Loucy (cell line): ENCODE data around the gene MYT1.

Experiments used
- H2AFZ ChIP-seq: fragments of 200-600 bp; sonication (generic); 2 replicates; pipeline ENCODE4 v1.6.0; 2016; ENCODE audit warnings: antibody characterized with exemption, mild to moderate bottlenecking, low read length, moderate library complexity
- H3F3A ChIP-seq: fragments of 200-600 bp; 2 replicates; pipeline ENCODE4 v1.6.0; 2016; ENCODE audit warnings: antibody characterized with exemption, low read depth, mild to moderate bottlenecking
- H3K27me3 ChIP-seq: fragments of 200-600 bp; sonication (generic); 2 replicates; pipeline ENCODE4 v1.6.1; 2014; ENCODE audit warnings: low read length, mild to moderate bottlenecking; ENCODE audit not compliant: insufficient read depth, poor library complexity, severe bottlenecking
- H3K36me3 ChIP-seq: fragments of 200-600 bp; sonication (generic); 2 replicates; pipeline ENCODE4 v1.6.1; 2016; ENCODE audit warnings: low read length; ENCODE audit not compliant: insufficient read depth
- H3K4me1 ChIP-seq: fragments of 200-600 bp; sonication (generic); 2 replicates; pipeline ENCODE4 v1.5.1; 2014; ENCODE audit warnings: low read length, mild to moderate bottlenecking; ENCODE audit not compliant: insufficient read depth, poor library complexity, severe bottlenecking
- H3K4me2 ChIP-seq: fragments of 200-600 bp; sonication (generic); 2 replicates; pipeline ENCODE4 v1.6.0; 2014; ENCODE audit warnings: antibody characterized with exemption, low read length, low read depth, mild to moderate bottlenecking; ENCODE audit not compliant: poor library complexity, severe bottlenecking
- H3K4me3 ChIP-seq: fragments of 200-600 bp; sonication (generic); 2 replicates; pipeline ENCODE4 v1.5.1; 2014; ENCODE audit warnings: low read length, mild to moderate bottlenecking, mixed read lengths; ENCODE audit not compliant: poor library complexity, severe bottlenecking
- H3K79me2 ChIP-seq: fragments of 200-600 bp; sonication (generic); 2 replicates; pipeline ENCODE4 v1.6.1; 2014; ENCODE audit warnings: low read length; ENCODE audit not compliant: insufficient read depth
- H3K9ac ChIP-seq: fragments of 200-600 bp; sonication (generic); 2 replicates; pipeline ENCODE4 v1.6.0; 2014; ENCODE audit warnings: mild to moderate bottlenecking, low read depth, low read length, moderate library complexity; ENCODE audit not compliant: poor library complexity, severe bottlenecking
- H3K9me2 ChIP-seq: fragments of 200-600 bp; sonication (generic); replicated peaks from 2 replicates; pipeline ENCODE4 v1.6.1; 2016; ENCODE audit warnings: low read depth, low read length, mixed read lengths
- H3K9me3 ChIP-seq: fragments of 200-600 bp; sonication (generic); 2 replicates; pipeline ENCODE4 v1.6.1; 2014; ENCODE audit warnings: mild to moderate bottlenecking, antibody characterized with exemption, low read length, low read depth; ENCODE audit not compliant: insufficient read depth
- H4K20me1 ChIP-seq: fragments of 200-600 bp; sonication (generic); 2 replicates; pipeline ENCODE4 v1.6.0; 2014; ENCODE audit warnings: antibody characterized with exemption, low read length, mild to moderate bottlenecking; ENCODE audit not compliant: insufficient read depth, poor library complexity, severe bottlenecking
- CTCF ChIP-seq: fragments of 200-600 bp; sonication (generic); conservative IDR thresholded peaks from 2 replicates; pipeline ENCODE4 v1.5.1; 2014; ENCODE audit warnings: mild to moderate bottlenecking, antibody characterized with exemption, low read length
- EZH2phosphoT487 ChIP-seq: fragments of 200-600 bp; IDR thresholded peaks from 2 replicates; pipeline ENCODE4 v1.6.1; 2018; ENCODE audit warnings: antibody characterized with exemption, mild to moderate bottlenecking, moderate library complexity, borderline replicate concordance

The MYT1 gene

GRCh38 chr20:64189986-64190385 is 25.7 kb downstream of the MYT1 start:
- Histone ChIP-seq H3K79me2 (no peaks in the 10 kb centered on the region), H3F3A (no peaks in the 10 kb centered on the region), H3K9me3 (peaks cover 39% of the 10 kb centered on the region; the same call in 1 of the 2 replicates), H2AFZ (no peak overlapping the region), H3K36me3 (no peaks in the 10 kb centered on the region), H3K27me3 (no peaks in the 10 kb centered on the region), H3K9me2 (no peaks in the 10 kb centered on the region), H4K20me1 (no peaks in the 10 kb centered on the region), H3K4me1 (no peaks in the 10 kb centered on the region), H3K4me3 (no peak overlapping the region), H3K9ac (no peak overlapping the region), H3K4me2 (no peak overlapping the region)
- TF ChIP-seq EZH2phosphoT487 (no peak), CTCF (no peak)

GRCh38 chr20:64191002-64191401 is 26.8 kb downstream of the MYT1 start:
- Histone ChIP-seq H3K4me3 (no peak overlapping the region), H3K4me1 (no peaks in the 10 kb centered on the region), H3K9ac (no peak overlapping the region), H3F3A (no peaks in the 10 kb centered on the region), H3K4me2 (no peak overlapping the region), H4K20me1 (no peaks in the 10 kb centered on the region), H2AFZ (no peak overlapping the region), H3K79me2 (no peaks in the 10 kb centered on the region), H3K27me3 (no peaks in the 10 kb centered on the region), H3K9me2 (no peaks in the 10 kb centered on the region), H3K9me3 (peaks cover 32% of the 10 kb centered on the region; the same call in 1 of the 2 replicates), H3K36me3 (no peaks in the 10 kb centered on the region)
- TF ChIP-seq CTCF: no peak
- TF ChIP-seq EZH2phosphoT487: no peak

GRCh38 chr20:64192406-64192805 is 28.2 kb downstream of the MYT1 start:
- no peaks in the 10 kb centered on the region for H3K9me2 ChIP-seq
- no peak overlapping the region for H2AFZ ChIP-seq
- peaks cover 31% of the 10 kb centered on the region; the same call in 1 of the 2 replicates for H3K9me3 ChIP-seq
- no peaks in the 10 kb centered on the region for H3K36me3 ChIP-seq
- H3K4me1 ChIP-seq: no peaks in the 10 kb centered on the region
- H4K20me1 ChIP-seq: no peaks in the 10 kb centered on the region
- TF ChIP-seq CTCF (no peak), EZH2phosphoT487 (no peak)
- no peak overlapping the region for H3K4me3 ChIP-seq
- no peaks in the 10 kb centered on the region for H3K27me3 ChIP-seq
- H3K9ac ChIP-seq: no peak overlapping the region
- no peaks in the 10 kb centered on the region for H3F3A ChIP-seq
- no peaks in the 10 kb centered on the region for H3K79me2 ChIP-seq
- H3K4me2 ChIP-seq: no peak overlapping the region
